Fibroblast of lung (primary cell): ENCODE results near the gene PTPRH. TPM values are rescaled to one million over a fixed set of nuclear protein-coding genes. Genes with fewer than 3 reads are reported as not detected.

Source experiments
- DNase-seq, 2 donors: peaks; one replicate each; pipeline versions ENCODE4 v3.0.0 to v3.0.0-alpha.2; 2010; ENCODE audit warnings: low read depth in 2 of 2
- H2AFZ ChIP-seq: 2 replicates; pipeline ENCODE4 v1.5.1; 2012; ENCODE audit warnings: low read length, control low read depth, inconsistent platforms
- H3K27ac ChIP-seq: 2 replicates; pipeline ENCODE4 v1.5.1; 2011; ENCODE audit warnings: low read length, control low read depth; ENCODE audit not compliant: insufficient read depth
- H3K27me3 ChIP-seq: 2 replicates; pipeline ENCODE4 v1.5.1; 2011; ENCODE audit warnings: mild to moderate bottlenecking, low read length; ENCODE audit not compliant: control insufficient read depth, insufficient read depth
- H3K36me3 ChIP-seq: 2 replicates; pipeline ENCODE4 v1.5.1; 2011; ENCODE audit warnings: low read length; ENCODE audit not compliant: control insufficient read depth, insufficient read depth
- H3K4me1 ChIP-seq: 2 replicates; pipeline ENCODE4 v1.5.1; 2011; ENCODE audit warnings: low read length; ENCODE audit not compliant: control insufficient read depth, insufficient read depth; ENCODE audit errors: extremely low read depth
- H3K4me2 ChIP-seq: 2 replicates; pipeline ENCODE4 v1.5.1; 2011; ENCODE audit warnings: low read length, control low read depth; ENCODE audit not compliant: insufficient read depth; ENCODE audit errors: extremely low read depth
- H3K4me3 ChIP-seq, 4 experiments: fragments of 200-600 bp in 1 of 4; sonication (generic) in 1 of 4; replicated peaks in 1 of 4; 2 replicates each; pipeline ENCODE4 v1.5.1; 2011 to 2016; ENCODE audit warnings: low read length in 4 of 4, low read depth in 3 of 4, mild to moderate bottlenecking in 3 of 4, control low read depth in 2 of 4, inconsistent platforms in 1 of 4, mixed read lengths in 1 of 4; ENCODE audit not compliant: insufficient read depth in 1 of 4; ENCODE audit errors: control extremely low read depth in 1 of 4
- H3K79me2 ChIP-seq: 2 replicates; pipeline ENCODE4 v1.5.1; 2012; ENCODE audit warnings: mild to moderate bottlenecking, low read length, inconsistent platforms; ENCODE audit not compliant: control insufficient read depth, insufficient read depth
- H3K9ac ChIP-seq: 2 replicates; pipeline ENCODE4 v1.5.1; 2011; ENCODE audit warnings: mild to moderate bottlenecking, low read length, control low read depth; ENCODE audit not compliant: insufficient read depth
- H3K9me3 ChIP-seq: 2 replicates; pipeline ENCODE4 v1.5.1; 2012; ENCODE audit warnings: low read depth, low read length; ENCODE audit not compliant: control insufficient read depth, insufficient read depth
- H4K20me1 ChIP-seq: 2 replicates; pipeline ENCODE4 v1.5.1; 2011; ENCODE audit warnings: low read length; ENCODE audit not compliant: control insufficient read depth, insufficient read depth; ENCODE audit errors: extremely low read depth
- CTCF ChIP-seq, 2 donors: IDR thresholded peaks in 1 of 2; conservative IDR thresholded peaks in 1 of 2; 1 replicate in 1 of 2; 2 replicates in 1 of 2; pipeline ENCODE4 v1.5.1; 2011 to 2012; ENCODE audit warnings: low read length in 2 of 2, control low read depth in 1 of 2, inconsistent platforms in 1 of 2, low read depth in 1 of 2, mild to moderate bottlenecking in 1 of 2
- EZH2 ChIP-seq: IDR thresholded peaks from 2 replicates; pipeline ENCODE4 v1.5.1; 2012; ENCODE audit warnings: low read length, control low read depth, mild to moderate bottlenecking; ENCODE audit errors: missing control alignments
- polyA plus RNA-seq, 2 donors: library from polyadenylated mRNA; depleted of rRNA in 1 of 2; stranded (reverse) in 1 of 2; unstranded in 1 of 2; fragments of >200 nt; gene quantifications; 2 replicates each; pipeline ENCODE4 v1.2.1, GENCODE V29; 2011 to 2012; ENCODE audit warnings: missing spikeins in 1 of 2
- total RNA-seq: library from RNA; depleted of rRNA; stranded (reverse); fragments of >200 nt; gene quantifications from 2 replicates; pipeline ENCODE4 v1.2.1, GENCODE V29; 2014

Gene PTPRH
- total and polyA plus RNA-seq, 2 donors (not counting 1 experiment from before 2014, with no cell fraction given) = 4.4 to 19.5 TPM

- H3K9me3 ChIP-seq = no peaks in the 10 kb centered on the region
- no peak for DNase-seq
- H3K4me1 ChIP-seq = peaks cover 6% of the 10 kb centered on the region
- no peak overlapping the region for H3K9ac ChIP-seq
- no peak overlapping the region for H3K4me2 ChIP-seq
- no peaks in the 10 kb centered on the region for H3K36me3 ChIP-seq
- H3K27ac ChIP-seq = no peak overlapping the region
- no peak for TF ChIP-seq CTCF (conservative IDR thresholded peaks at IDR 0.05 in 1 of 2, IDR thresholded peaks at IDR 0.05 in 1 of 2; ENCODE audit: low read depth in 1 of 2, low read length in 2 of 2)
- peak; percentile 46 for TF ChIP-seq EZH2
- H2AFZ ChIP-seq = no peak overlapping the region
- H3K79me2 ChIP-seq = no peaks in the 10 kb centered on the region
- peaks cover 11% of the 10 kb centered on the region for H3K27me3 ChIP-seq
- no peaks in the 10 kb centered on the region for H4K20me1 ChIP-seq
- no peak overlapping the region for H3K4me3 ChIP-seq
Measured at GRCh38 chr19:55161571-55162322, 47.6 kb downstream of the PTPRH start.

- no peaks in the 10 kb centered on the region for H3K36me3 ChIP-seq
- no peaks in the 10 kb centered on the region for H4K20me1 ChIP-seq
- no peak for TF ChIP-seq CTCF (conservative IDR thresholded peaks at IDR 0.05 in 1 of 2, IDR thresholded peaks at IDR 0.05 in 1 of 2; ENCODE audit: low read depth in 1 of 2, low read length in 2 of 2)
- no peak for TF ChIP-seq EZH2
- no peak overlapping the region for H3K4me2 ChIP-seq
- H3K79me2 ChIP-seq = no peaks in the 10 kb centered on the region
- DNase-seq = no peak
- H3K4me1 ChIP-seq = peaks cover 6% of the 10 kb centered on the region
- H3K4me3 ChIP-seq = no peak overlapping the region
- H3K27ac ChIP-seq = no peak overlapping the region
- no peaks in the 10 kb centered on the region for H3K9me3 ChIP-seq
- H3K9ac ChIP-seq = no peak overlapping the region
- H3K27me3 ChIP-seq = peaks cover 11% of the 10 kb centered on the region
- no peak overlapping the region for H2AFZ ChIP-seq
Measured at GRCh38 chr19:55160986-55161365, 48.3 kb downstream of the PTPRH start.

GRCh38 chr19:55160128-55160985, 48.9 kb downstream of the PTPRH start:
- Histone ChIP-seq H2AFZ (no peak overlapping the region), H4K20me1 (no peaks in the 10 kb centered on the region), H3K4me1 (peaks cover 6% of the 10 kb centered on the region), H3K79me2 (no peaks in the 10 kb centered on the region), H3K4me3 (no peak overlapping the region), H3K4me2 (no peak overlapping the region), H3K27ac (no peak overlapping the region), H3K9me3 (no peaks in the 10 kb centered on the region), H3K27me3 (peaks cover 11% of the 10 kb centered on the region), H3K9ac (no peak overlapping the region), H3K36me3 (no peaks in the 10 kb centered on the region)
- no peak for TF ChIP-seq EZH2
- peak; percentile 70 to 80 for TF ChIP-seq CTCF (conservative IDR thresholded peaks at IDR 0.05 in 1 of 2, IDR thresholded peaks at IDR 0.05 in 1 of 2; ENCODE audit: low read depth in 1 of 2, low read length in 2 of 2)
- peak; percentile 51 to 80 for DNase-seq
